ENCODE data around the gene SMIM1. TPM values are rescaled to one million over a fixed set of nuclear protein-coding genes. Genes with fewer than 3 reads are reported as not detected.
A peak's percentile ranks its signal among the peaks of the same experiment; 100 is the strongest.

The SMIM1 gene
- total and polyA plus RNA-seq, 9 of the 15 experiments (the other 6 are each of a cell fraction or from before 2014, with no cell fraction given), result 2.3 to 125 (median 24.3) TPM

DNA sequence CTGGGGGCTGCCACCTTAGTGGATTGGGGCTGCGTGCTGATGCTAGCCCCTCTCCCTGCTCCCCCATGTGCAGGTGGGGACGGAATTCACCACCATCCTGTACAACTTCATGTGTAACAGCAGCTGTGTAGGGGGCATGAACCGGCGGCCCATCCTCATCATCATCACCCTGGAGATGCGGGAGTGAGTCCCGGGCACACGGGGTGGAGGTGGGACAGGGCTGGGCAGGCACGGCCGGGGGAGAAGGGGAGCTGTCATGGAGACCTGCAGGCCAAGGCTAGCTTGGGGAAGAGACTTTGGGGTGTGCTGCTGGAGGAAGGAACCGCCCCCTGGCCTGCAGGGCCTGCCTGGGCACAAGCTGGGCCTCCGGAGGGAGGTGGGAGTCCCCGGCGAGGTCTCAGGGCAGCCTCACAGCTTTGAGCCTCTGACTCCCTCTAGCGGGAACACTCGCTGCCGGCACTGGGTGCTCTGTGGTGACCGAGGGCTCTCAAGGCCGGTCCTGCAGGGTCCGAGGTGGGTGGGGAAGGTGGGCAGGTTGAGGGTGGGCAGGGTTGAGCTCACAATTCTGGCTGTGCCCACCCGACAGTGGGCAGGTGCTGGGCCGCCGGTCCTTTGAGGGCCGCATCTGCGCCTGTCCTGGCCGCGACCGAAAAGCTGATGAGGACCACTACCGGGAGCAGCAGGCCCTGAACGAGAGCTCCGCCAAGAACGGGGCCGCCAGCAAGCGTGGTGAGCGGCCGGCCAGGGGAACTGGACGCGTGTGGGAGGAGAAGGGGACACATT, 45.3 kb upstream of the SMIM1 start:
- WGBS (ENCODE audit: insufficient coverage, low coverage, missing lambda C conversion rate), result 12% methylated on average over 34 of the region's 37 CpGs
- POLR2A ChIA-PET, result interaction anchor here (0.6 to 0.9 kb wide), 3 partner anchors 8 to 171 kb away, joined by 3 to 5 read pairs (median 4); no protein-coding TSS in a partner anchor
- Histone ChIP-seq H3K9me1 (ENCODE audit: control insufficient read depth, insufficient read depth, low read length) (peaks cover 3% of the 10 kb centered on the region), H3K36me3 (ENCODE audit: control insufficient read depth, insufficient read depth, low read length) (no peaks in the 10 kb centered on the region), H3K4me1 (replicated peaks in 1 of 2; ENCODE audit: control insufficient read depth in 2 of 2, insufficient read depth in 2 of 2, low read length in 2 of 2) (peaks cover 0 to 52% of the 10 kb centered on the region in 2 experiments; a peak in 2 of 5 replicates), H3K4me3 (no peak overlapping the region), H3K4me2 (ENCODE audit: insufficient read depth, low read length) (no peak overlapping the region), H3K27me3 (ENCODE audit: control insufficient read depth in 2 of 2, insufficient read depth in 2 of 2, low read length in 2 of 2) (peaks cover 13 to 45% of the 10 kb centered on the region in 2 experiments; a peak in 4 of 5 replicates), H4K20me1 (replicated peaks; ENCODE audit: control insufficient read depth, insufficient read depth, low read length) (peaks cover 13% of the 10 kb centered on the region), H2AFZ (ENCODE audit: low read depth, low read length) (peak overlapping the region; percentile 44; the same call in 1 of the 2 replicates), H3K9ac (ENCODE audit: insufficient read depth in 1 of 2, low read depth in 2 of 2, low read length in 2 of 2) (peak overlapping the region in 1 of 2 experiments; percentile 54; a peak in 1 of 4 replicates), H3K27ac (ENCODE audit: extremely low read depth, low read depth, low read length) (no peak overlapping the region), H3K9me3 (replicated peaks; ENCODE audit: control insufficient read depth, insufficient read depth, low read depth, low read length) (no peaks in the 10 kb centered on the region), H3K79me2 (ENCODE audit: control insufficient read depth, insufficient read depth, low read length) (no peaks in the 10 kb centered on the region)
- CTCF ChIA-PET (ENCODE audit: low intra/inter-chr PET ratio), result no interaction called here
- ATAC-seq (peak; percentile 92), FAIRE-seq (peak; percentile 87), DNase-seq (ENCODE audit: extremely low read depth in 1 of 4, low spot score in 3 of 4) (peak; percentile 80 to 88 (median 84))
- no TSS peak for BruUV-seq (replicated peaks)
- in situ Hi-C loops (cut with MboI), result no loop called here
- intact Hi-C loops (cut with micrococcal nuclease), result no loop called here
- TF ChIP-seq YY1 (IDR thresholded peaks at IDR 0.05; ENCODE audit: borderline replicate concordance in 1 of 3, control insufficient read depth in 1 of 3, extremely low read depth in 1 of 3, insufficient read depth in 3 of 3, insufficient read length in 1 of 3, insufficient replicate concordance in 2 of 3, low read depth in 1 of 3, low read length in 2 of 3) (no peak), PTRF (tag; IDR thresholded peaks at IDR 0.05) (no peak), WHSC1 (IDR thresholded peaks at IDR 0.05; ENCODE audit: low read length) (no peak), SMC3 (conservative IDR thresholded peaks at IDR 0.05; ENCODE audit: insufficient read depth, low read depth, low read length) (peak; percentile 79), ZNF217 (CRISPR knock-in tag; IDR thresholded peaks at IDR 0.05) (no peak)
- TF ChIP-seq, protein P1, sequence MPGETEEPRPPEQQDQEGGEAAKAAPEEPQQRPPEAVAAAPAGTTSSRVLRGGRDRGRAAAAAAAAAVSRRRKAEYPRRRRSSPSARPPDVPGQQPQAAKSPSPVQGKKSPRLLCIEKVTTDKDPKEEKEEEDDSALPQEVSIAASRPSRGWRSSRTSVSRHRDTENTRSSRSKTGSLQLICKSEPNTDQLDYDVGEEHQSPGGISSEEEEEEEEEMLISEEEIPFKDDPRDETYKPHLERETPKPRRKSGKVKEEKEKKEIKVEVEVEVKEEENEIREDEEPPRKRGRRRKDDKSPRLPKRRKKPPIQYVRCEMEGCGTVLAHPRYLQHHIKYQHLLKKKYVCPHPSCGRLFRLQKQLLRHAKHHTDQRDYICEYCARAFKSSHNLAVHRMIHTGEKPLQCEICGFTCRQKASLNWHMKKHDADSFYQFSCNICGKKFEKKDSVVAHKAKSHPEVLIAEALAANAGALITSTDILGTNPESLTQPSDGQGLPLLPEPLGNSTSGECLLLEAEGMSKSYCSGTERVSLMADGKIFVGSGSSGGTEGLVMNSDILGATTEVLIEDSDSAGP (CRISPR knock-in tag; IDR thresholded peaks at IDR 0.05), result no peak
- TF ChIP-seq, protein P2, sequence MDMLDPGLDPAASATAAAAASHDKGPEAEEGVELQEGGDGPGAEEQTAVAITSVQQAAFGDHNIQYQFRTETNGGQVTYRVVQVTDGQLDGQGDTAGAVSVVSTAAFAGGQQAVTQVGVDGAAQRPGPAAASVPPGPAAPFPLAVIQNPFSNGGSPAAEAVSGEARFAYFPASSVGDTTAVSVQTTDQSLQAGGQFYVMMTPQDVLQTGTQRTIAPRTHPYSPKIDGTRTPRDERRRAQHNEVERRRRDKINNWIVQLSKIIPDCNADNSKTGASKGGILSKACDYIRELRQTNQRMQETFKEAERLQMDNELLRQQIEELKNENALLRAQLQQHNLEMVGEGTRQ (CRISPR knock-in tag; IDR thresholded peaks at IDR 0.05), result no peak
- TF ChIP-seq, protein P3, sequence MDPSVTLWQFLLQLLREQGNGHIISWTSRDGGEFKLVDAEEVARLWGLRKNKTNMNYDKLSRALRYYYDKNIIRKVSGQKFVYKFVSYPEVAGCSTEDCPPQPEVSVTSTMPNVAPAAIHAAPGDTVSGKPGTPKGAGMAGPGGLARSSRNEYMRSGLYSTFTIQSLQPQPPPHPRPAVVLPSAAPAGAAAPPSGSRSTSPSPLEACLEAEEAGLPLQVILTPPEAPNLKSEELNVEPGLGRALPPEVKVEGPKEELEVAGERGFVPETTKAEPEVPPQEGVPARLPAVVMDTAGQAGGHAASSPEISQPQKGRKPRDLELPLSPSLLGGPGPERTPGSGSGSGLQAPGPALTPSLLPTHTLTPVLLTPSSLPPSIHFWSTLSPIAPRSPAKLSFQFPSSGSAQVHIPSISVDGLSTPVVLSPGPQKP (CRISPR knock-in tag; IDR thresholded peaks at IDR 0.05), result no peak
- TF ChIP-seq, protein P4, sequence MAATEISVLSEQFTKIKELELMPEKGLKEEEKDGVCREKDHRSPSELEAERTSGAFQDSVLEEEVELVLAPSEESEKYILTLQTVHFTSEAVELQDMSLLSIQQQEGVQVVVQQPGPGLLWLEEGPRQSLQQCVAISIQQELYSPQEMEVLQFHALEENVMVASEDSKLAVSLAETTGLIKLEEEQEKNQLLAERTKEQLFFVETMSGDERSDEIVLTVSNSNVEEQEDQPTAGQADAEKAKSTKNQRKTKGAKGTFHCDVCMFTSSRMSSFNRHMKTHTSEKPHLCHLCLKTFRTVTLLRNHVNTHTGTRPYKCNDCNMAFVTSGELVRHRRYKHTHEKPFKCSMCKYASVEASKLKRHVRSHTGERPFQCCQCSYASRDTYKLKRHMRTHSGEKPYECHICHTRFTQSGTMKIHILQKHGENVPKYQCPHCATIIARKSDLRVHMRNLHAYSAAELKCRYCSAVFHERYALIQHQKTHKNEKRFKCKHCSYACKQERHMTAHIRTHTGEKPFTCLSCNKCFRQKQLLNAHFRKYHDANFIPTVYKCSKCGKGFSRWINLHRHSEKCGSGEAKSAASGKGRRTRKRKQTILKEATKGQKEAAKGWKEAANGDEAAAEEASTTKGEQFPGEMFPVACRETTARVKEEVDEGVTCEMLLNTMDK (IDR thresholded peaks at IDR 0.05; ENCODE audit: borderline replicate concordance, insufficient read depth, low read depth, low read length, poor library complexity, severe bottlenecking), result peak; percentile 77
- TF ChIP-seq, protein P5, sequence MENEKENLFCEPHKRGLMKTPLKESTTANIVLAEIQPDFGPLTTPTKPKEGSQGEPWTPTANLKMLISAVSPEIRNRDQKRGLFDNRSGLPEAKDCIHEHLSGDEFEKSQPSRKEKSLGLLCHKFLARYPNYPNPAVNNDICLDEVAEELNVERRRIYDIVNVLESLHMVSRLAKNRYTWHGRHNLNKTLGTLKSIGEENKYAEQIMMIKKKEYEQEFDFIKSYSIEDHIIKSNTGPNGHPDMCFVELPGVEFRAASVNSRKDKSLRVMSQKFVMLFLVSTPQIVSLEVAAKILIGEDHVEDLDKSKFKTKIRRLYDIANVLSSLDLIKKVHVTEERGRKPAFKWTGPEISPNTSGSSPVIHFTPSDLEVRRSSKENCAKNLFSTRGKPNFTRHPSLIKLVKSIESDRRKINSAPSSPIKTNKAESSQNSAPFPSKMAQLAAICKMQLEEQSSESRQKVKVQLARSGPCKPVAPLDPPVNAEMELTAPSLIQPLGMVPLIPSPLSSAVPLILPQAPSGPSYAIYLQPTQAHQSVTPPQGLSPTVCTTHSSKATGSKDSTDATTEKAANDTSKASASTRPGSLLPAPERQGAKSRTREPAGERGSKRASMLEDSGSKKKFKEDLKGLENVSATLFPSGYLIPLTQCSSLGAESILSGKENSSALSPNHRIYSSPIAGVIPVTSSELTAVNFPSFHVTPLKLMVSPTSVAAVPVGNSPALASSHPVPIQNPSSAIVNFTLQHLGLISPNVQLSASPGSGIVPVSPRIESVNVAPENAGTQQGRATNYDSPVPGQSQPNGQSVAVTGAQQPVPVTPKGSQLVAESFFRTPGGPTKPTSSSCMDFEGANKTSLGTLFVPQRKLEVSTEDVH (IDR thresholded peaks at IDR 0.05; ENCODE audit: low read depth, partially characterized antibody), result no peak
